Fibroblast of skin of abdomen (primary cell): ENCODE measurements around the gene RETREG1.

ENCODE experiments used
- DNase-seq: peaks from one replicate; pipeline ENCODE4 v3.0.0-alpha.2; 2013

RETREG1 gene

GRCh38 chr5:16521521-16522483, 95.0 kb downstream of the RETREG1 start:
- DNase-seq = no peak

GRCh38 chr5:16520841-16521240, 96.0 kb downstream of the RETREG1 start:
- DNase-seq = no peak

GRCh38 chr5:16519435-16519834, 97.4 kb downstream of the RETREG1 start:
- DNase-seq = no peak

GRCh38 chr5:16518606-16519005, 98.2 kb downstream of the RETREG1 start:
- peak; percentile 13 for DNase-seq

GRCh38 chr5:16515532-16515931, 101.3 kb downstream of the RETREG1 start:
- DNase-seq = no peak

GRCh38 chr5:16510098-16510497, 106.7 kb downstream of the RETREG1 start:
- DNase-seq = no peak

- DNase-seq = no peak
These were observed 107.9 kb downstream of the RETREG1 start for GRCh38 chr5:16508730-16509531.

- DNase-seq = peak; percentile 54
These were observed 109.1 kb downstream of the RETREG1 start for GRCh38 chr5:16507716-16508115.

- no peak for DNase-seq
These were observed 110.9 kb downstream of the RETREG1 start for GRCh38 chr5:16505904-16506303.

GRCh38 chr5:16505140-16505891, 111.5 kb downstream of the RETREG1 start:
- DNase-seq = no peak

- DNase-seq = no peak
These were observed 112.2 kb downstream of the RETREG1 start for GRCh38 chr5:16504571-16504970.

- DNase-seq = no peak
These were observed 113.9 kb downstream of the RETREG1 start for GRCh38 chr5:16502866-16503265.

GRCh38 chr5:16500024-16500423, 116.8 kb downstream of the RETREG1 start:
- DNase-seq = no peak

- no peak for DNase-seq
These were observed 119.3 kb downstream of the RETREG1 start for GRCh38 chr5:16497546-16497945.

- no peak for DNase-seq
These were observed 123.5 kb downstream of the RETREG1 start for GRCh38 chr5:16493261-16493660.

GRCh38 chr5:16492398-16493140, 124.2 kb downstream of the RETREG1 start:
- DNase-seq = peak; percentile 45

GRCh38 chr5:16490911-16491310, 125.9 kb downstream of the RETREG1 start:
- DNase-seq = no peak

- peak; percentile 42 for DNase-seq
These were observed 127.4 kb downstream of the RETREG1 start for GRCh38 chr5:16489322-16489791.

- no peak for DNase-seq
These were observed 129.3 kb downstream of the RETREG1 start for GRCh38 chr5:16487456-16487855.

- no peak for DNase-seq
These were observed 130.1 kb downstream of the RETREG1 start for GRCh38 chr5:16486711-16487111.

GRCh38 chr5:16485656-16486055, 131.1 kb downstream of the RETREG1 start:
- DNase-seq = no peak

- DNase-seq = no peak
These were observed 132.7 kb downstream of the RETREG1 start for GRCh38 chr5:16484081-16484480.
